ENCODE results near the gene DLGAP1. TPM values are rescaled to one million over a fixed set of nuclear protein-coding genes. Genes with fewer than 3 reads are reported as not detected.

The DLGAP1 gene
- total RNA-seq, 1 experiment from 2014 or later = 0.07 TPM

- no peak for DNase-seq
- H3K36me3 ChIP-seq (ENCODE audit: control insufficient read depth, insufficient read depth, low read length) = no peaks in the 10 kb centered on the region
- Mint-ChIP-seq H3K9me3 (ENCODE audit: unreplicated experiment) (no peaks in the 10 kb centered on the region), H3K4me1 (ENCODE audit: low read depth, unreplicated experiment) (no peaks in the 10 kb centered on the region), H3K36me3 (ENCODE audit: insufficient read depth, unreplicated experiment) (no peaks in the 10 kb centered on the region), H3K4me3 (ENCODE audit: unreplicated experiment) (no peak overlapping the region), H3K27me3 (ENCODE audit: insufficient read depth, unreplicated experiment) (peaks cover 13% of the 10 kb centered on the region), H3K27ac (ENCODE audit: unreplicated experiment) (no peak overlapping the region)
- intact Hi-C loops (cut with micrococcal nuclease; ENCODE audit: unreplicated experiment) = no loop called here
- no peaks in the 10 kb centered on the region for H3K4me1 ChIP-seq
- BruUV-seq (replicated peaks) = no TSS peak
- POLR2A ChIA-PET = no interaction called here
- TF ChIP-seq CTCF (IDR thresholded peaks at IDR 0.05; ENCODE audit: insufficient read depth in 1 of 2, low read depth in 1 of 2, low read length in 1 of 2, severe bottlenecking in 1 of 2, unreplicated experiment in 1 of 2) = no peak
- CTCF ChIA-PET = no interaction called here
- no peaks in the 10 kb centered on the region for H3K27me3 ChIP-seq (replicated peaks; ENCODE audit: control insufficient read depth, insufficient read depth, low read length)
- no peak overlapping the region for H3K4me3 ChIP-seq (ENCODE audit: low read depth, low read length)
- no peaks in the 10 kb centered on the region; the same call in 1 of the 2 replicates for H3K9me3 ChIP-seq
These were observed 206.4 kb downstream of the DLGAP1 start for GRCh38 chr18:4248686-4249085.

- no peaks in the 10 kb centered on the region; the same call in 1 of the 2 replicates for H3K9me3 ChIP-seq
- CTCF ChIA-PET = no interaction called here
- H3K4me1 ChIP-seq = no peaks in the 10 kb centered on the region
- Mint-ChIP-seq H3K9me3 (ENCODE audit: unreplicated experiment) (no peaks in the 10 kb centered on the region), H3K27me3 (ENCODE audit: insufficient read depth, unreplicated experiment) (peaks cover 13% of the 10 kb centered on the region), H3K27ac (ENCODE audit: unreplicated experiment) (no peak overlapping the region), H3K4me3 (ENCODE audit: unreplicated experiment) (no peak overlapping the region), H3K4me1 (ENCODE audit: low read depth, unreplicated experiment) (no peaks in the 10 kb centered on the region), H3K36me3 (ENCODE audit: insufficient read depth, unreplicated experiment) (no peaks in the 10 kb centered on the region)
- no peaks in the 10 kb centered on the region for H3K27me3 ChIP-seq (replicated peaks; ENCODE audit: control insufficient read depth, insufficient read depth, low read length)
- POLR2A ChIA-PET = no interaction called here
- BruUV-seq (replicated peaks) = no TSS peak
- no peak for TF ChIP-seq CTCF (IDR thresholded peaks at IDR 0.05; ENCODE audit: insufficient read depth in 1 of 2, low read depth in 1 of 2, low read length in 1 of 2, severe bottlenecking in 1 of 2, unreplicated experiment in 1 of 2)
- DNase-seq = no peak
- H3K36me3 ChIP-seq (ENCODE audit: control insufficient read depth, insufficient read depth, low read length) = no peaks in the 10 kb centered on the region
- H3K4me3 ChIP-seq (ENCODE audit: low read depth, low read length) = no peak overlapping the region
- intact Hi-C loops (cut with micrococcal nuclease; ENCODE audit: unreplicated experiment) = no loop called here
These were observed 208.7 kb downstream of the DLGAP1 start for GRCh38 chr18:4246374-4246773.

- no peaks in the 10 kb centered on the region for H3K9me3 Mint-ChIP-seq (ENCODE audit: unreplicated experiment)
- H3K36me3 Mint-ChIP-seq (ENCODE audit: insufficient read depth, unreplicated experiment) = no peaks in the 10 kb centered on the region
- H3K4me1 ChIP-seq = no peaks in the 10 kb centered on the region
- H3K9me3 ChIP-seq = no peaks in the 10 kb centered on the region; the same call in 1 of the 2 replicates
- intact Hi-C loops (cut with micrococcal nuclease; ENCODE audit: unreplicated experiment) = no loop called here
- H3K4me3 ChIP-seq (ENCODE audit: low read depth, low read length) = no peak overlapping the region
- no peak overlapping the region for H3K4me3 Mint-ChIP-seq (ENCODE audit: unreplicated experiment)
- CTCF ChIA-PET = no interaction called here
- no peak overlapping the region for H3K27ac Mint-ChIP-seq (ENCODE audit: unreplicated experiment)
- H3K27me3 Mint-ChIP-seq (ENCODE audit: insufficient read depth, unreplicated experiment) = peaks cover 13% of the 10 kb centered on the region
- H3K36me3 ChIP-seq (ENCODE audit: control insufficient read depth, insufficient read depth, low read length) = no peaks in the 10 kb centered on the region
- H3K27me3 ChIP-seq (replicated peaks; ENCODE audit: control insufficient read depth, insufficient read depth, low read length) = no peaks in the 10 kb centered on the region
- no TSS peak for BruUV-seq (replicated peaks)
- H3K4me1 Mint-ChIP-seq (ENCODE audit: low read depth, unreplicated experiment) = no peaks in the 10 kb centered on the region
- no peak for TF ChIP-seq CTCF (IDR thresholded peaks at IDR 0.05; ENCODE audit: insufficient read depth in 1 of 2, low read depth in 1 of 2, low read length in 1 of 2, severe bottlenecking in 1 of 2, unreplicated experiment in 1 of 2)
- POLR2A ChIA-PET = no interaction called here
- no peak for DNase-seq
These were observed 209.7 kb downstream of the DLGAP1 start for GRCh38 chr18:4245456-4245855.

All from Caco-2 (cell line).